Sigmoid colon (tissue), 7 donors: Measurements from ENCODE around the gene SGSM2. TPM values are rescaled to one million over a fixed set of nuclear protein-coding genes. Genes with fewer than 3 reads are reported as not detected.

Source experiments
- DNase-seq: peaks from one replicate; pipeline ENCODE4 v3.0.0-alpha.2; 2019
- H3K27ac ChIP-seq, 4 donors: fragments of 200-600 bp; sonication (generic); one replicate each; pipeline ENCODE4 v1.5.1; 2016 to 2019; ENCODE audit warnings: mild to moderate bottlenecking in 1 of 4
- H3K27me3 ChIP-seq, 3 donors: fragments of 200-600 bp; sonication (generic); one replicate each; pipeline ENCODE4 v1.5.1; 2019; ENCODE audit warnings: mild to moderate bottlenecking in 1 of 3
- H3K36me3 ChIP-seq, 4 donors: fragments of 200-600 bp; sonication (generic); one replicate each; pipeline ENCODE4 v1.5.1; 2016 to 2019
- H3K4me1 ChIP-seq, 4 donors: fragments of 200-600 bp; sonication (generic); one replicate each; pipeline ENCODE4 v1.5.1; 2017 to 2019
- H3K4me3 ChIP-seq, 4 donors: fragments of 200-600 bp; sonication (generic); one replicate each; pipeline ENCODE4 v1.5.1; 2017 to 2019; ENCODE audit warnings: mild to moderate bottlenecking in 2 of 4, moderate library complexity in 1 of 4
- H3K9me3 ChIP-seq, 4 donors: fragments of 200-600 bp in 3 of 4; sonication (generic) in 3 of 4; one replicate each; pipeline versions ENCODE4 v1.5.1 to v1.6.1; 2013 to 2019
- CTCF ChIP-seq, 4 experiments: fragments of 450-650 bp in 3 of 4; fragments of 200-600 bp in 1 of 4; IDR thresholded peaks; one replicate each; pipeline ENCODE4 v1.5.1; 2016 to 2019; ENCODE audit warnings: antibody characterized with exemption in 4 of 4, mild to moderate bottlenecking in 3 of 4, moderate library complexity in 2 of 4
- EP300 ChIP-seq, 4 donors: sonication (generic); formaldehyde crosslinking; IDR thresholded peaks; one replicate each; pipeline ENCODE4 v1.6.1; 2017; ENCODE audit warnings: antibody characterized with exemption in 4 of 4
- POLR2A ChIP-seq, 2 donors: fragments of 450-650 bp; IDR thresholded peaks; one replicate each; pipeline ENCODE4 v1.6.1; 2016; ENCODE audit warnings: antibody characterized with exemption in 2 of 2, mild to moderate bottlenecking in 2 of 2, moderate library complexity in 2 of 2
- POLR2AphosphoS5 ChIP-seq, 4 donors: sonication (generic); formaldehyde crosslinking; IDR thresholded peaks; one replicate each; pipeline ENCODE4 v1.6.1; 2017; ENCODE audit warnings: antibody characterized with exemption in 4 of 4
- WGBS, 2 donors: extraction: QIAGEN DNeasy Blood & Tissue Kit; methylation state at CpG; one replicate each; pipeline ENCODE4 v1.1.7; 2013; 5-methylcytosine and 5-hydroxymethylcytosine counted together
- intact Hi-C: fragments of 100-400 bp; cut with DNase I; formaldehyde crosslinking; loops from one replicate; pipeline ENCODE4 v1.15.1; 2023
- polyA plus RNA-seq, 3 donors: library from polyadenylated mRNA; stranded (reverse); fragments of 200-250 nt; gene quantifications; one replicate each; pipeline ENCODE4 v1.2.3, GENCODE V29; 2013
- total RNA-seq, 4 donors: library from RNA; depleted of rRNA; stranded (reverse); fragments of >200 nt; gene quantifications; one replicate each; pipeline ENCODE4 v1.1.0, GENCODE V29; 2016
- donor health status: healthy with polysubstance abuse.
- donor health status: Bipolar disorder and iron deficiency.
- donor health status: healthy.

Gene SGSM2
- total and polyA plus RNA-seq, 7 donors, result 6.2 to 79.8 (median 43.9) TPM

GRCh38 chr17:2361010-2361760 is 23.9 kb downstream of the SGSM2 start:
- Histone ChIP-seq H3K27me3 (no peaks in the 10 kb centered on the region), H3K4me1 (peaks cover 0 to 26% (median 24%) of the 10 kb centered on the region in 4 donors), H3K36me3 (peaks cover 3 to 35% (median 5%) of the 10 kb centered on the region in 4 donors), H3K4me3 (no peak overlapping the region), H3K27ac (no peak overlapping the region), H3K9me3 (no peaks in the 10 kb centered on the region)
- no peak for DNase-seq
- TF ChIP-seq EP300 (IDR thresholded peaks at IDR 0.05), result no peak
- no peak for TF ChIP-seq CTCF (IDR thresholded peaks at IDR 0.05)
- no peak for TF ChIP-seq POLR2A (IDR thresholded peaks at IDR 0.05)
- no peak for TF ChIP-seq POLR2AphosphoS5 (IDR thresholded peaks at IDR 0.05)
- WGBS, 2 donors, result 84 to 85% methylated on average over 21 of the region's 21 CpGs
- intact Hi-C loops, result loop anchor here (10.0 kb wide), 1 partner anchor 54 kb away; no protein-coding TSS in a partner anchor

GRCh38 chr17:2362016-2362415 is 24.7 kb downstream of the SGSM2 start:
- TF ChIP-seq CTCF (IDR thresholded peaks at IDR 0.05), result no peak
- no peak for TF ChIP-seq POLR2A (IDR thresholded peaks at IDR 0.05)
- no peak for TF ChIP-seq EP300 (IDR thresholded peaks at IDR 0.05)
- TF ChIP-seq POLR2AphosphoS5 (IDR thresholded peaks at IDR 0.05), result no peak
- Histone ChIP-seq H3K27me3 (no peaks in the 10 kb centered on the region), H3K4me1 (peaks cover 0 to 29% (median 26%) of the 10 kb centered on the region in 4 donors), H3K36me3 (peaks cover 3 to 35% (median 5%) of the 10 kb centered on the region in 4 donors), H3K9me3 (no peaks in the 10 kb centered on the region), H3K4me3 (no peak overlapping the region), H3K27ac (no peak overlapping the region)
- WGBS, 2 donors, result 97% methylated on average over 20 of the region's 20 CpGs
- DNase-seq, result no peak
- intact Hi-C loops, result loop anchor here (10.0 kb wide), 1 partner anchor 53 kb away; no protein-coding TSS in a partner anchor

DNA sequence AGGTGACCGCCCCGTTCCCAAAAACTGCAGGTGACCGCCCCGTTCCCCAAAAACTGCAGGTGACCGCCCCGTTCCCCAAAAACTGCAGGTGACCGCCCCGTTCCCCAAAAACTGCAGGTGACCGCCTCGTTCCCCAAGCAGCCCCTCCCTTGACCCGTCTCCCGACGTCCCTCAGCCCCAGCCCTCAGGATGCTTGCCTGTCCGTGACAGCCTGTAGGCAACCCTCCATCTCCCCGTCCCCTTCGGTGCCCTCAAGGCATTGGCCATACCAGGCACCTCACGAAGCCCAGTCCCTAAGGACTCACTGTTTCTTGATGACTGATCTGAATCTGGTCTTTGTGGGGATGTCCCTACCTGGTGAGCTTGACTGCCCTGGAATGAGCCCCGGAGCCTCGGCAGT is 25.1 kb downstream of the SGSM2 start:
- H3K4me3 ChIP-seq, result no peak overlapping the region
- 91 to 96% methylated on average over 19 of the region's 19 CpGs for WGBS, 2 donors
- no peak for DNase-seq
- peaks cover 0 to 33% (median 27%) of the 10 kb centered on the region in 4 donors for H3K4me1 ChIP-seq
- peaks cover 3 to 35% (median 5%) of the 10 kb centered on the region in 4 donors for H3K36me3 ChIP-seq
- intact Hi-C loops, result loop anchor here (10.0 kb wide), 1 partner anchor 52 kb away; no protein-coding TSS in a partner anchor
- TF ChIP-seq EP300 (IDR thresholded peaks at IDR 0.05) (no peak), CTCF (IDR thresholded peaks at IDR 0.05) (no peak), POLR2AphosphoS5 (IDR thresholded peaks at IDR 0.05) (no peak), POLR2A (IDR thresholded peaks at IDR 0.05) (no peak)
- no peak overlapping the region for H3K27ac ChIP-seq
- H3K27me3 ChIP-seq, result no peaks in the 10 kb centered on the region
- no peaks in the 10 kb centered on the region for H3K9me3 ChIP-seq

GRCh38 chr17:2362881-2363280 is 25.6 kb downstream of the SGSM2 start:
- no peak overlapping the region for H3K27ac ChIP-seq
- intact Hi-C loops, result loop anchor here (10.0 kb wide), 1 partner anchor 52 kb away; no protein-coding TSS in a partner anchor
- peaks cover 0 to 38% (median 30%) of the 10 kb centered on the region in 4 donors for H3K4me1 ChIP-seq
- H3K4me3 ChIP-seq, result no peak overlapping the region
- H3K36me3 ChIP-seq, result peaks cover 3 to 35% (median 5%) of the 10 kb centered on the region in 4 donors
- no peaks in the 10 kb centered on the region for H3K27me3 ChIP-seq
- no peaks in the 10 kb centered on the region for H3K9me3 ChIP-seq
- DNase-seq, result no peak
- 96 to 97% methylated on average over 14 of the region's 14 CpGs for WGBS, 2 donors
- TF ChIP-seq POLR2AphosphoS5 (IDR thresholded peaks at IDR 0.05) (no peak), CTCF (IDR thresholded peaks at IDR 0.05) (no peak), EP300 (IDR thresholded peaks at IDR 0.05) (no peak), POLR2A (IDR thresholded peaks at IDR 0.05) (no peak)
